Measurements from ENCODE around the gene AKAP10.
A peak's percentile ranks its signal among the peaks of the same experiment; 100 is the strongest.

Gene AKAP10

GRCh38 chr17:20012017-20012536 lies 34.4 kb upstream of the AKAP10 start:
- TF ChIP-seq EZH2 (IDR thresholded peaks at IDR 0.05; ENCODE audit: borderline replicate concordance, low read length) (no peak), CTCF (IDR thresholded peaks at IDR 0.05; ENCODE audit: low read length) (no peak)
- Histone ChIP-seq H4K20me1 (ENCODE audit: insufficient read depth, low read length) (no peaks in the 10 kb centered on the region), H3K36me3 (ENCODE audit: insufficient read depth, low read length) (no peaks in the 10 kb centered on the region), H3K27me3 (ENCODE audit: insufficient read depth, low read length) (no peaks in the 10 kb centered on the region), H3K9ac (ENCODE audit: low read length) (no peak overlapping the region), H2AFZ (ENCODE audit: low read length) (no peak overlapping the region), H3K27ac (ENCODE audit: low read depth, low read length, poor library complexity, severe bottlenecking) (no peak overlapping the region), H3K4me3 (ENCODE audit: low read depth, low read length, poor library complexity, severe bottlenecking) (no peak overlapping the region), H3K9me2 (ENCODE audit: low read depth, low read length) (no peaks in the 10 kb centered on the region), H3K79me2 (ENCODE audit: insufficient read depth, low read length) (no peaks in the 10 kb centered on the region), H3K4me1 (ENCODE audit: insufficient read depth, low read length, severe bottlenecking) (peaks cover 18% of the 10 kb centered on the region), H3F3A (ENCODE audit: insufficient read depth, low read length) (no peaks in the 10 kb centered on the region), H3K9me3 (ENCODE audit: low read length) (no peaks in the 10 kb centered on the region), H3K4me2 (ENCODE audit: low read length) (no peak overlapping the region)

GRCh38 chr17:20010936-20011335 lies 33.3 kb upstream of the AKAP10 start:
- no peak overlapping the region for H2AFZ ChIP-seq (ENCODE audit: low read length)
- H3K9ac ChIP-seq (ENCODE audit: low read length): no peak overlapping the region
- H3K9me3 ChIP-seq (ENCODE audit: low read length): no peaks in the 10 kb centered on the region
- no peaks in the 10 kb centered on the region for H4K20me1 ChIP-seq (ENCODE audit: insufficient read depth, low read length)
- no peaks in the 10 kb centered on the region for H3K27me3 ChIP-seq (ENCODE audit: insufficient read depth, low read length)
- no peaks in the 10 kb centered on the region for H3K9me2 ChIP-seq (ENCODE audit: low read depth, low read length)
- no peaks in the 10 kb centered on the region for H3F3A ChIP-seq (ENCODE audit: insufficient read depth, low read length)
- H3K4me3 ChIP-seq (ENCODE audit: low read depth, low read length, poor library complexity, severe bottlenecking): no peak overlapping the region
- H3K4me1 ChIP-seq (ENCODE audit: insufficient read depth, low read length, severe bottlenecking): peaks cover 18% of the 10 kb centered on the region
- no peaks in the 10 kb centered on the region for H3K36me3 ChIP-seq (ENCODE audit: insufficient read depth, low read length)
- no peak overlapping the region for H3K27ac ChIP-seq (ENCODE audit: low read depth, low read length, poor library complexity, severe bottlenecking)
- H3K79me2 ChIP-seq (ENCODE audit: insufficient read depth, low read length): no peaks in the 10 kb centered on the region
- no peak overlapping the region for H3K4me2 ChIP-seq (ENCODE audit: low read length)
- TF ChIP-seq EZH2 (IDR thresholded peaks at IDR 0.05; ENCODE audit: borderline replicate concordance, low read length): no peak
- TF ChIP-seq CTCF (IDR thresholded peaks at IDR 0.05; ENCODE audit: low read length): no peak

GRCh38 chr17:20010099-20010863 lies 32.7 kb upstream of the AKAP10 start:
- Histone ChIP-seq H4K20me1 (ENCODE audit: insufficient read depth, low read length) (no peaks in the 10 kb centered on the region), H3K4me1 (ENCODE audit: insufficient read depth, low read length, severe bottlenecking) (peaks cover 18% of the 10 kb centered on the region), H3K9me3 (ENCODE audit: low read length) (no peaks in the 10 kb centered on the region), H3K4me2 (ENCODE audit: low read length) (peak overlapping the region; percentile 88), H3F3A (ENCODE audit: insufficient read depth, low read length) (no peaks in the 10 kb centered on the region), H3K27me3 (ENCODE audit: insufficient read depth, low read length) (no peaks in the 10 kb centered on the region), H2AFZ (ENCODE audit: low read length) (no peak overlapping the region), H3K4me3 (ENCODE audit: low read depth, low read length, poor library complexity, severe bottlenecking) (peak overlapping the region; percentile 63), H3K9me2 (ENCODE audit: low read depth, low read length) (no peaks in the 10 kb centered on the region), H3K9ac (ENCODE audit: low read length) (no peak overlapping the region), H3K79me2 (ENCODE audit: insufficient read depth, low read length) (no peaks in the 10 kb centered on the region), H3K27ac (ENCODE audit: low read depth, low read length, poor library complexity, severe bottlenecking) (no peak overlapping the region), H3K36me3 (ENCODE audit: insufficient read depth, low read length) (no peaks in the 10 kb centered on the region)
- TF ChIP-seq CTCF (IDR thresholded peaks at IDR 0.05; ENCODE audit: low read length): peak; percentile 23; the same call in 1 of the 2 replicates
- no peak for TF ChIP-seq EZH2 (IDR thresholded peaks at IDR 0.05; ENCODE audit: borderline replicate concordance, low read length)

Data from OCI-LY1 (cell line).